Islet of Langerhans (tissue), 1 donor: Measurements from ENCODE around the gene RAD23B.

Source experiments
- FAIRE-seq: peaks from one replicate; lab custom pipeline; 2011; peaks lifted over from hg19 to GRCh38; lab: Jason Lieb, UNC

RAD23B gene

DNA sequence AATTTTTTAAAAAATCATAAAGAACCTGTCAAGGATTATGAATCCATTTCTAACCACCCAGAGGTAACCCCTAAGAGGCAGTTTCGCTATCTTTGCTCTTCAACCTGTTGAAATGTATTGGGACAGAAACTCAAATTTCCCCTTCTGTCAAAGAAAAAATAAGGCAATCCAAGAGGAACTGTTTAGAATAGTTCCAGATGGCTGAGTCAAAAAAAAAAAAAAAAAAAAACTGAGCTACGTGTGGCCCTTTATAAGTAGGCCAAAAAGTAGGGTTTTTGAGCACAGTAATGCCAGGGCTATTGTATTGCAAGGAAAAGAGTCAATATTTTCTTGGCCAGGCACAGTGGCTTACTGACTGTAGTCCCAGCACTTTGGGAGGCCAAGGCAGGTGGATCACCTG lies 94.9 kb downstream of the RAD23B start:
- no peak for FAIRE-seq
